GM18873 (cell line): ENCODE measurements around the gene ERG.

Source experiments
- ATAC-seq: cut with Tn5 transposase; IDR thresholded peaks from one replicate; pipeline ENCODE4 v1.9.1; 2021; ENCODE audit warnings: mild to moderate bottlenecking, moderate library complexity, moderate number of reproducible peaks; ENCODE audit not compliant: unreplicated experiment, low FRiP score

ERG gene

GRCh38 chr21:38400195-38400919 lies 97.9 kb downstream of the ERG start:
- no peak for ATAC-seq

- ATAC-seq = no peak
Measured at GRCh38 chr21:38399103-38399502, 99.2 kb downstream of the ERG start.

- no peak for ATAC-seq
Measured at GRCh38 chr21:38396325-38396724, 102.0 kb downstream of the ERG start.

- no peak for ATAC-seq
Measured at GRCh38 chr21:38395581-38395980, 102.7 kb downstream of the ERG start.

- no peak for ATAC-seq
Measured at GRCh38 chr21:38392661-38393060, 105.6 kb downstream of the ERG start.

- no peak for ATAC-seq
Measured at GRCh38 chr21:38389896-38390295, 108.4 kb downstream of the ERG start.

- ATAC-seq = no peak
Measured at GRCh38 chr21:38389354-38389676, 109.0 kb downstream of the ERG start.

GRCh38 chr21:38388647-38389353 lies 109.5 kb downstream of the ERG start:
- ATAC-seq = no peak

GRCh38 chr21:38388203-38388602 lies 110.1 kb downstream of the ERG start:
- ATAC-seq = no peak

GRCh38 chr21:38386967-38387366 lies 111.3 kb downstream of the ERG start:
- ATAC-seq = no peak

GRCh38 chr21:38385427-38386175 lies 112.7 kb downstream of the ERG start:
- ATAC-seq = no peak

- no peak for ATAC-seq
Measured at GRCh38 chr21:38384675-38385426, 113.4 kb downstream of the ERG start.

- no peak for ATAC-seq
Measured at GRCh38 chr21:38384238-38384560, 114.1 kb downstream of the ERG start.

GRCh38 chr21:38383411-38384237 lies 114.7 kb downstream of the ERG start:
- ATAC-seq = no peak

- ATAC-seq = no peak
Measured at GRCh38 chr21:38380481-38381137, 117.7 kb downstream of the ERG start.

- no peak for ATAC-seq
Measured at GRCh38 chr21:38379147-38379546, 119.1 kb downstream of the ERG start.

GRCh38 chr21:38377165-38378088 lies 120.8 kb downstream of the ERG start:
- ATAC-seq = no peak

- no peak for ATAC-seq
Measured at GRCh38 chr21:38376693-38377092, 121.6 kb downstream of the ERG start.

- ATAC-seq = no peak
Measured at GRCh38 chr21:38376235-38376634, 122.0 kb downstream of the ERG start.
